CD14-positive monocyte (primary cell): Measurements from ENCODE around the gene WWOX. TPM values are rescaled to one million over a fixed set of nuclear protein-coding genes. Genes with fewer than 3 reads are reported as not detected.

Experiments
- DNase-seq, 3 donors: peaks; one replicate each; pipeline ENCODE4 v3.0.0-alpha.2; 2011 to 2022
- H2AFZ ChIP-seq: 2 replicates; pipeline ENCODE4 v1.6.0; 2012; ENCODE audit warnings: mild to moderate bottlenecking, low read depth, low read length, inconsistent platforms; ENCODE audit not compliant: insufficient read depth, poor library complexity, severe bottlenecking
- H3K27ac ChIP-seq, 2 donors: 1 replicate in 1 of 2; 2 replicates in 1 of 2; pipeline ENCODE4 v1.5.1; 2012 to 2013; ENCODE audit warnings: low read length in 2 of 2, control low read depth in 1 of 2, inconsistent platforms in 1 of 2, low read depth in 1 of 2, mild to moderate bottlenecking in 1 of 2
- H3K27me3 ChIP-seq, 2 donors: one replicate each; pipeline versions ENCODE4 v1.6.0 to v1.6.1; 2011 to 2013; ENCODE audit warnings: low read length in 2 of 2; ENCODE audit not compliant: control insufficient read depth in 2 of 2, insufficient read depth in 2 of 2
- H3K36me3 ChIP-seq, 2 donors: replicated peaks in 1 of 2; 1 replicate in 1 of 2; 2 replicates in 1 of 2; pipeline versions ENCODE4 v1.5.1 to v1.6.1; 2012 to 2013; ENCODE audit warnings: low read length in 2 of 2, control low read depth in 1 of 2, inconsistent platforms in 1 of 2, mild to moderate bottlenecking in 1 of 2; ENCODE audit not compliant: insufficient read depth in 2 of 2, control insufficient read depth in 1 of 2
- H3K4me1 ChIP-seq, 2 donors: 1 replicate in 1 of 2; 2 replicates in 1 of 2; pipeline versions ENCODE4 v1.5.1 to v1.6.1; 2012 to 2013; ENCODE audit warnings: low read length in 2 of 2, control low read depth in 1 of 2, inconsistent platforms in 1 of 2, mild to moderate bottlenecking in 1 of 2, moderate library complexity in 1 of 2; ENCODE audit not compliant: insufficient read depth in 2 of 2, control insufficient read depth in 1 of 2
- H3K4me2 ChIP-seq: replicated peaks from 2 replicates; pipeline ENCODE3; 2012; ENCODE audit warnings: low read length, moderate library complexity, mild to moderate bottlenecking; ENCODE audit not compliant: poor library complexity, severe bottlenecking; ENCODE audit errors: extremely low read depth
- H3K4me3 ChIP-seq, 3 experiments: fragments of 200-600 bp in 1 of 3; sonication (generic) in 1 of 3; replicated peaks in 1 of 3; 1 replicate in 2 of 3; 2 replicates in 1 of 3; pipeline ENCODE4 v1.5.1; 2011 to 2013; ENCODE audit warnings: low read length in 3 of 3, mild to moderate bottlenecking in 3 of 3, control low read depth in 2 of 3, low read depth in 2 of 3, inconsistent platforms in 1 of 3, moderate library complexity in 1 of 3
- H3K79me2 ChIP-seq: 2 replicates; pipeline ENCODE4 v1.6.0; 2012; ENCODE audit warnings: mild to moderate bottlenecking, control low read depth, inconsistent platforms, low read length, moderate library complexity; ENCODE audit not compliant: insufficient read depth
- H3K9ac ChIP-seq: 2 replicates; pipeline ENCODE4 v1.6.0; 2017; ENCODE audit warnings: low read length, mild to moderate bottlenecking; ENCODE audit not compliant: insufficient read depth, poor library complexity, severe bottlenecking
- H3K9me3 ChIP-seq, 2 donors: replicated peaks in 1 of 2; 1 replicate in 1 of 2; 2 replicates in 1 of 2; pipeline versions ENCODE4 v1.5.1 to v1.6.1; 2012 to 2013; ENCODE audit warnings: low read length in 2 of 2, control low read depth in 1 of 2; ENCODE audit not compliant: control insufficient read depth in 1 of 2, insufficient read depth in 1 of 2
- H4K20me1 ChIP-seq: 2 replicates; pipeline ENCODE4 v1.6.0; 2012; ENCODE audit warnings: mild to moderate bottlenecking, low read length, control low read depth, moderate library complexity; ENCODE audit not compliant: insufficient read depth
- H3K27ac Mint-ChIP-seq, 7 donors: one replicate each; pipeline ENCODE4 v1.8.0; 2020; ENCODE audit warnings: mild to moderate bottlenecking in 7 of 7, mixed read lengths in 7 of 7, moderate library complexity in 6 of 7, inconsistent platforms in 2 of 7
- H3K27me3 Mint-ChIP-seq, 3 donors: one replicate each; pipeline ENCODE4 v1.8.0; 2021 to 2022; ENCODE audit warnings: low read depth in 3 of 3, mild to moderate bottlenecking in 3 of 3, mixed read lengths in 3 of 3, moderate library complexity in 3 of 3, inconsistent platforms in 1 of 3
- H3K36me3 Mint-ChIP-seq, 2 donors: one replicate each; pipeline ENCODE4 v1.8.0; 2020; ENCODE audit warnings: mixed read lengths in 2 of 2, inconsistent platforms in 1 of 2, mild to moderate bottlenecking in 1 of 2
- H3K4me1 Mint-ChIP-seq: one replicate; pipeline ENCODE4 v1.8.0; 2020; ENCODE audit warnings: mild to moderate bottlenecking, mixed read lengths
- H3K4me3 Mint-ChIP-seq, 2 donors: one replicate each; pipeline ENCODE4 v1.8.0; 2020; ENCODE audit warnings: mild to moderate bottlenecking in 2 of 2, mixed read lengths in 2 of 2, moderate library complexity in 1 of 2
- H3K9me3 Mint-ChIP-seq, 7 donors: one replicate each; pipeline ENCODE4 v1.8.0; 2020 to 2022; ENCODE audit warnings: mixed read lengths in 7 of 7, mild to moderate bottlenecking in 6 of 7, moderate library complexity in 6 of 7, inconsistent platforms in 2 of 7
- CTCF ChIP-seq: fragments of 200-600 bp; IDR thresholded peaks from one replicate; pipeline ENCODE4 v1.8.0; 2022; ENCODE audit warnings: antibody characterized with exemption, mild to moderate bottlenecking
- WGBS: methylation state at CpG from one replicate; pipeline ENCODE4 v1.1.5; 2013; ENCODE audit warnings: missing lambda C conversion rate; ENCODE audit not compliant: insufficient coverage; 5-methylcytosine and 5-hydroxymethylcytosine counted together
- intact Hi-C, 2 donors: fragments of 100-400 bp; cut with micrococcal nuclease; formaldehyde crosslinking; loops; one replicate each; pipeline versions ENCODE4 v1.15.0 to v1.15.1; 2023
- polyA plus RNA-seq, 3 donors: library from polyadenylated mRNA; depleted of rRNA in 1 of 3; unstranded in 2 of 3; stranded (reverse) in 1 of 3; fragments of 300-500 nt in 2 of 3; fragments of >200 nt in 1 of 3; fragmentation: Illumina TruSeq in 2 of 3; gene quantifications; 1 replicate in 2 of 3; 2 replicates in 1 of 3; pipeline ENCODE4 v1.2.3, GENCODE V29; 2012 to 2021

The WWOX gene
- polyA plus RNA-seq, 3 donors: 4.0 to 7.0 (median 6.3) TPM

- Mint-ChIP-seq H3K4me3 (no peak overlapping the region), H3K9me3 (peaks cover 3 to 21% (median 15%) of the 10 kb centered on the region in 7 donors), H3K27me3 (peaks cover 0 to 2% (median 1%) of the 10 kb centered on the region in 3 donors), H3K27ac (no peak overlapping the region), H3K36me3 (no peaks in the 10 kb centered on the region), H3K4me1 (no peaks in the 10 kb centered on the region)
- no peaks in the 10 kb centered on the region for H4K20me1 ChIP-seq
- no peak for DNase-seq
- no peaks in the 10 kb centered on the region for H3K79me2 ChIP-seq
- H3K4me1 ChIP-seq: no peaks in the 10 kb centered on the region
- no peak overlapping the region for H3K9ac ChIP-seq
- WGBS: no CpG with 5 or more reads among the region's 2 CpGs
- intact Hi-C loops: no loop called here
- no peak overlapping the region for H3K4me2 ChIP-seq
- H3K27me3 ChIP-seq: no peaks in the 10 kb centered on the region
- H2AFZ ChIP-seq: no peak overlapping the region
- no peaks in the 10 kb centered on the region for H3K36me3 ChIP-seq
- no peak overlapping the region for H3K27ac ChIP-seq
- no peak for TF ChIP-seq CTCF
- no peak overlapping the region for H3K4me3 ChIP-seq
- H3K9me3 ChIP-seq: peaks cover 5 to 19% of the 10 kb centered on the region in 2 donors
These were observed 520.8 kb downstream of the WWOX start for GRCh38 chr16:78620291-78620690.

GRCh38 chr16:78623796-78624195, 524.3 kb downstream of the WWOX start:
- Histone ChIP-seq H3K4me1 (no peaks in the 10 kb centered on the region), H3K9ac (no peak overlapping the region), H3K4me2 (no peak overlapping the region), H3K27me3 (no peaks in the 10 kb centered on the region), H2AFZ (no peak overlapping the region), H3K36me3 (no peaks in the 10 kb centered on the region), H4K20me1 (no peaks in the 10 kb centered on the region), H3K9me3 (peaks cover 5 to 17% of the 10 kb centered on the region in 2 donors), H3K79me2 (no peaks in the 10 kb centered on the region), H3K4me3 (no peak overlapping the region), H3K27ac (no peak overlapping the region)
- WGBS: no CpG with 5 or more reads among the region's 2 CpGs
- Mint-ChIP-seq H3K4me3 (no peak overlapping the region), H3K27me3 (peaks cover 0 to 1% (median 0%) of the 10 kb centered on the region in 3 donors), H3K4me1 (no peaks in the 10 kb centered on the region), H3K27ac (no peak overlapping the region), H3K9me3 (peaks cover under 1 to 21% (median 11%) of the 10 kb centered on the region in 7 donors), H3K36me3 (no peaks in the 10 kb centered on the region)
- no peak for TF ChIP-seq CTCF
- DNase-seq: no peak
- intact Hi-C loops: no loop called here
